SK-N-SH (cell line): ENCODE data around the gene DAGLA. TPM values are rescaled to one million over a fixed set of nuclear protein-coding genes. Genes with fewer than 3 reads are reported as not detected.

Experiments used
- CTCF ChIA-PET: fragments of 300-600, 350-600 bp; formaldehyde crosslinking; extraction: SDS; loops from one replicate; lab custom pipeline; 2021; lab: Yijun Ruan, JAX
- POLR2A ChIA-PET: fragments of 350-600 bp; sonication (Branson Sonifier 250); formaldehyde crosslinking; extraction: SDS; loops from one replicate; lab custom pipeline; 2020; ENCODE audit warnings: antibody characterized with exemption, inconsistent platforms; lab: Yijun Ruan, JAX
- DNase-seq: peaks from one replicate; pipeline ENCODE4 v3.0.0; 2012
- H2AFZ ChIP-seq: fragments of 200-600 bp; sonication (generic); 2 replicates; pipeline ENCODE4 v1.8.1; 2016; ENCODE audit warnings: antibody characterized with exemption, mild to moderate bottlenecking, low read depth
- H3F3A ChIP-seq: fragments of 200-600 bp; sonication (generic); replicated peaks from 2 replicates; pipeline ENCODE3; 2016; ENCODE audit warnings: antibody characterized with exemption, mild to moderate bottlenecking; ENCODE audit not compliant: insufficient read depth
- H3K27ac ChIP-seq, 2 experiments: fragments of 200-500 bp in 1 of 2; fragments of 200-600 bp in 1 of 2; sonication (Bioruptor generic) in 1 of 2; sonication (generic), shearing (Covaris generic) in 1 of 2; 2 replicates each; pipeline versions ENCODE4 v1.5.1 to v1.6.1; 2014 to 2016; ENCODE audit warnings: low read depth in 2 of 2, inconsistent platforms in 1 of 2, low read length in 1 of 2, mild to moderate bottlenecking in 1 of 2, mixed read lengths in 1 of 2
- H3K27me3 ChIP-seq: fragments of 200-600 bp; sonication (generic), shearing (Covaris generic); 2 replicates; pipeline ENCODE4 v1.6.1; 2016; ENCODE audit warnings: mixed run types; ENCODE audit not compliant: insufficient read depth
- H3K36me3 ChIP-seq, 2 experiments: fragments of 200-500 bp in 1 of 2; fragments of 200-600 bp in 1 of 2; sonication (Bioruptor generic) in 1 of 2; sonication (generic) in 1 of 2; replicated peaks in 1 of 2; 2 replicates each; pipeline versions ENCODE3 to v1.5.1; 2014 to 2016; ENCODE audit warnings: low read length in 1 of 2, mild to moderate bottlenecking in 1 of 2; ENCODE audit not compliant: insufficient read depth in 2 of 2, control insufficient read depth in 1 of 2
- H3K4me1 ChIP-seq, 2 experiments: fragments of 200-500 bp in 1 of 2; fragments of 200-600 bp in 1 of 2; sonication (Bioruptor generic) in 1 of 2; sonication (generic), shearing (Covaris generic) in 1 of 2; 2 replicates each; pipeline versions ENCODE4 v1.5.1 to v1.6.1; 2014 to 2016; ENCODE audit warnings: low read depth in 1 of 2, low read length in 1 of 2, mixed run types in 1 of 2; ENCODE audit not compliant: insufficient read depth in 2 of 2, control insufficient read depth in 1 of 2
- H3K4me2 ChIP-seq: fragments of 200-600 bp; sonication (generic), shearing (Covaris generic); 2 replicates; pipeline ENCODE4 v1.6.1; 2017; ENCODE audit warnings: mixed run types
- H3K4me3 ChIP-seq, 2 experiments: fragments of 200-500 bp in 1 of 2; fragments of 200-600 bp in 1 of 2; sonication (Bioruptor generic) in 1 of 2; sonication (generic), shearing (Covaris generic) in 1 of 2; 2 replicates each; pipeline versions ENCODE4 v1.5.1 to v1.8.1; 2014 to 2016; ENCODE audit warnings: low read depth in 2 of 2, inconsistent platforms in 1 of 2, low read length in 1 of 2, mild to moderate bottlenecking in 1 of 2, mixed read lengths in 1 of 2, moderate library complexity in 1 of 2
- H3K79me2 ChIP-seq: fragments of 200-600 bp; sonication (generic); 2 replicates; pipeline ENCODE4 v1.8.1; 2017; ENCODE audit warnings: mild to moderate bottlenecking; ENCODE audit not compliant: insufficient read depth
- H3K9ac ChIP-seq: fragments of 200-600 bp; sonication (generic); 2 replicates; pipeline ENCODE4 v1.6.1; 2017; ENCODE audit warnings: mixed run types
- H3K9me2 ChIP-seq: fragments of 200-600 bp; sonication (generic); 2 replicates; pipeline ENCODE4 v1.6.1; 2017; ENCODE audit warnings: mixed run types
- H3K9me3 ChIP-seq: fragments of 200-600 bp; sonication (generic); 2 replicates; pipeline ENCODE4 v1.6.1; 2017; ENCODE audit warnings: mixed run types, mild to moderate bottlenecking, moderate library complexity
- H4K20me1 ChIP-seq: fragments of 200-600 bp; sonication (generic); 2 replicates; pipeline ENCODE4 v1.6.1; 2017; ENCODE audit warnings: mild to moderate bottlenecking, mixed run types; ENCODE audit not compliant: insufficient read depth
- CHD2 ChIP-seq: fragments of 150-350 bp; IDR thresholded peaks from 2 replicates; pipeline ENCODE4 v1.6.1; 2018; ENCODE audit warnings: low read length; ENCODE audit not compliant: partially characterized antibody
- FOSL2 ChIP-seq: IDR thresholded peaks from 2 replicates; pipeline ENCODE4 v1.4.0; 2012; ENCODE audit warnings: low read depth, mild to moderate bottlenecking, moderate library complexity, borderline replicate concordance
- JUND ChIP-seq: IDR thresholded peaks from 2 replicates; pipeline ENCODE4 v1.4.0; 2012
- NRF1 ChIP-seq: IDR thresholded peaks from 2 replicates; pipeline ENCODE4 v1.6.1; 2012; ENCODE audit warnings: low read depth, mild to moderate bottlenecking, low read length
- PBX3 ChIP-seq: IDR thresholded peaks from 2 replicates; pipeline ENCODE4; 2012
- POLR2AphosphoS5 ChIP-seq: IDR thresholded peaks from 2 replicates; pipeline ENCODE4 v1.6.1; 2012; ENCODE audit warnings: low read depth, low read length
- REST ChIP-seq: IDR thresholded peaks from 2 replicates; pipeline ENCODE4 v1.6.1; 2012; ENCODE audit warnings: mild to moderate bottlenecking, low read depth, low read length, moderate library complexity
- SMC3 ChIP-seq: IDR thresholded peaks from 2 replicates; pipeline ENCODE4 v1.6.1; 2012; ENCODE audit warnings: low read depth, low read length, improper control_type of control experiment
- TEAD4 ChIP-seq: IDR thresholded peaks from 2 replicates; pipeline ENCODE4 v1.4.0; 2012; ENCODE audit warnings: mild to moderate bottlenecking, borderline replicate concordance; ENCODE audit not compliant: insufficient read depth
- USF1 ChIP-seq: IDR thresholded peaks from 2 replicates; pipeline ENCODE4 v1.4.0; 2012; ENCODE audit warnings: low read depth, borderline replicate concordance
- USF2 ChIP-seq: fragments of 150-350 bp; IDR thresholded peaks from 2 replicates; pipeline ENCODE4 v1.6.1; 2017; ENCODE audit warnings: antibody characterized with exemption, low read length, low read depth, borderline replicate concordance
- YY1 ChIP-seq: IDR thresholded peaks from 2 replicates; pipeline ENCODE4 v1.4.0; 2012; ENCODE audit warnings: low read depth, mild to moderate bottlenecking
- WGBS: methylation state at CpG from one replicate; pipeline ENCODE4 v1.1.6; 2017; ENCODE audit warnings: low lambda C conversion rate; 5-methylcytosine and 5-hydroxymethylcytosine counted together
- polyA plus RNA-seq, 3 experiments: library from polyadenylated mRNA; depleted of rRNA; stranded (reverse); fragments of >200 nt; gene quantifications; 2 replicates each; pipeline ENCODE4 v1.2.3, GENCODE V29; 2012

The DAGLA gene
- polyA plus RNA-seq, 1 of the 3 experiments (the other 2 are of a cell fraction): 3.3 TPM

- Histone ChIP-seq H3F3A (no peaks in the 10 kb centered on the region), H4K20me1 (peaks cover 2% of the 10 kb centered on the region; the same call in 1 of the 2 replicates), H3K9ac (no peak overlapping the region), H3K4me2 (no peak overlapping the region), H3K27ac (no peak overlapping the region), H2AFZ (no peak overlapping the region), H3K79me2 (no peaks in the 10 kb centered on the region), H3K36me3 (peaks cover 0 to 23% of the 10 kb centered on the region in 2 experiments), H3K4me3 (no peak overlapping the region), H3K27me3 (no peaks in the 10 kb centered on the region), H3K9me3 (no peaks in the 10 kb centered on the region), H3K9me2 (no peaks in the 10 kb centered on the region), H3K4me1 (peaks cover 0 to 5% of the 10 kb centered on the region in 2 experiments; a peak in 1 of 4 replicates)
- DNase-seq: no peak
- 94% methylated on average over 6 of the region's 8 CpGs for WGBS
- CTCF ChIA-PET: interaction anchor here (0.8 to 5.3 kb wide), 10 partner anchors 10 to 151 kb away, joined by 3 to 64 read pairs (median 4); partner anchors contain the start of genes DAGLA and SYT7
- no peak for TF ChIP-seq SMC3
- no peak for TF ChIP-seq JUND
- TF ChIP-seq REST: no peak
- no peak for TF ChIP-seq TEAD4
- POLR2A ChIA-PET: interaction anchor here (1.9 kb wide), 1 partner anchor 13 kb away, joined by 7 read pairs; no protein-coding TSS in a partner anchor
Measured at GRCh38 chr11:61731952-61732675, 51.9 kb downstream of the DAGLA start.

GRCh38 chr11:61732705-61733104 lies 52.5 kb downstream of the DAGLA start:
- DNase-seq: no peak
- CTCF ChIA-PET: interaction anchor here (0.6 to 5.3 kb wide), 54 partner anchors 11 to 375 kb away, joined by 3 to 64 read pairs (median 5); partner anchors contain the start of genes DAGLA, FEN1, SYT7 and TMEM258
- Histone ChIP-seq H3K27me3 (no peaks in the 10 kb centered on the region), H3K27ac (no peak overlapping the region), H3K36me3 (peaks cover 0 to 22% of the 10 kb centered on the region in 2 experiments), H2AFZ (no peak overlapping the region), H3K79me2 (no peaks in the 10 kb centered on the region), H3F3A (no peaks in the 10 kb centered on the region), H3K9ac (no peak overlapping the region), H3K9me2 (no peaks in the 10 kb centered on the region), H4K20me1 (peaks cover 2% of the 10 kb centered on the region; the same call in 1 of the 2 replicates), H3K9me3 (no peaks in the 10 kb centered on the region), H3K4me1 (peaks cover 0 to 5% of the 10 kb centered on the region in 2 experiments; a peak in 1 of 4 replicates)
- WGBS: 86% methylated on average over 3 of the region's 6 CpGs
- POLR2A ChIA-PET: interaction anchor here (0.7 to 1.9 kb wide), 3 partner anchors 11 to 15 kb away, joined by 3 to 7 read pairs (median 4); no protein-coding TSS in a partner anchor
- TF ChIP-seq POLR2AphosphoS5 (no peak), PBX3 (no peak), NRF1 (no peak), USF2 (no peak), CHD2 (no peak), FOSL2 (no peak), YY1 (no peak), USF1 (no peak)
- TF ChIP-seq, all 33 proteins: peak for 0
- Histone ChIP-seq H3K4me2 (no peak overlapping the region), H3K4me3 (no peak overlapping the region)
